CD4-positive, alpha-beta T cell treated with Interleukin-15 for 4 hours (primary cell): Measurements from ENCODE around the gene NXPE3.

Experiments
- DNase-seq: peaks from one replicate; pipeline ENCODE4 v3.0.0-alpha.2; 2020; ENCODE audit warnings: low spot score

The NXPE3 gene

GRCh38 chr3:101803173-101803782, 24.3 kb downstream of the NXPE3 start:
- peak; percentile 77 for DNase-seq

- DNase-seq = no peak
Measured at GRCh38 chr3:101803939-101804338, 24.9 kb downstream of the NXPE3 start.

GRCh38 chr3:101806491-101806890, 27.5 kb downstream of the NXPE3 start:
- no peak for DNase-seq

GRCh38 chr3:101807888-101808287, 28.9 kb downstream of the NXPE3 start:
- DNase-seq = no peak

GRCh38 chr3:101809178-101810021, 30.4 kb downstream of the NXPE3 start:
- DNase-seq = peak; percentile 66

GRCh38 chr3:101810022-101810418, 31.0 kb downstream of the NXPE3 start:
- no peak for DNase-seq

GRCh38 chr3:101811875-101812274, 32.9 kb downstream of the NXPE3 start:
- no peak for DNase-seq

- DNase-seq = no peak
Measured at GRCh38 chr3:101812895-101813294, 33.9 kb downstream of the NXPE3 start.

- peak; percentile 59 for DNase-seq
Measured at GRCh38 chr3:101813817-101814440, 34.9 kb downstream of the NXPE3 start.

- no peak for DNase-seq
Measured at GRCh38 chr3:101814835-101815234, 35.8 kb downstream of the NXPE3 start.

- DNase-seq = no peak
Measured at GRCh38 chr3:101816215-101817149, 37.5 kb downstream of the NXPE3 start.

GRCh38 chr3:101817992-101818391, 39.0 kb downstream of the NXPE3 start:
- no peak for DNase-seq

- no peak for DNase-seq
Measured at GRCh38 chr3:101819649-101820206, 40.7 kb downstream of the NXPE3 start.

- no peak for DNase-seq
Measured at GRCh38 chr3:101821503-101821902, 42.5 kb downstream of the NXPE3 start.

- DNase-seq = no peak
Measured at GRCh38 chr3:101823525-101823924, 44.5 kb downstream of the NXPE3 start.

- DNase-seq = no peak
Measured at GRCh38 chr3:101824702-101825101, 45.7 kb downstream of the NXPE3 start.

- DNase-seq = peak; percentile 29
Measured at GRCh38 chr3:101825904-101826445, 47.0 kb downstream of the NXPE3 start.

- DNase-seq = peak; percentile 78
Measured at GRCh38 chr3:101827211-101828174, 48.5 kb downstream of the NXPE3 start.

- no peak for DNase-seq
Measured at GRCh38 chr3:101828276-101828675, 49.3 kb downstream of the NXPE3 start.
